H1 (cell line): ENCODE data around the gene MAK. TPM values are rescaled to one million over a fixed set of nuclear protein-coding genes. Genes with fewer than 3 reads are reported as not detected.
A peak's percentile ranks its signal among the peaks of the same experiment; 100 is the strongest.

ENCODE experiments used
- BRCA1 ChIP-seq: IDR thresholded peaks from 2 replicates; pipeline ENCODE4 v1.6.1; 2012; ENCODE audit warnings: low read depth, low read length, improper control_type of control experiment
- CTBP2 ChIP-seq: IDR thresholded peaks from 2 replicates; pipeline ENCODE4 v1.7.0; 2011; ENCODE audit warnings: borderline replicate concordance, mild to moderate bottlenecking, moderate library complexity, mixed read lengths, low read length; ENCODE audit not compliant: insufficient read depth, insufficient read length
- EZH2 ChIP-seq: fragments of 200-600 bp; sonication (generic); IDR thresholded peaks from 2 replicates; pipeline ENCODE4 v1.7.1; 2012; ENCODE audit warnings: low read depth, mild to moderate bottlenecking, moderate library complexity, low read length, inconsistent platforms; ENCODE audit not compliant: severe bottlenecking
- KDM1A ChIP-seq: fragments of 200-600, 300-600 bp; sonication (generic); IDR thresholded peaks from 2 replicates; pipeline ENCODE4 v1.7.1; 2016; ENCODE audit warnings: mild to moderate bottlenecking, low read length, borderline replicate concordance
- RBBP5 ChIP-seq: IDR thresholded peaks from 2 replicates; pipeline ENCODE4 v1.7.1; 2012; ENCODE audit warnings: low read depth, mild to moderate bottlenecking, inconsistent platforms, low read length, moderate library complexity, borderline replicate concordance
- SIRT6 ChIP-seq: IDR thresholded peaks from one replicate; pipeline ENCODE4 v1.7.1; 2012; ENCODE audit warnings: low read length, inconsistent platforms
- TAF1 ChIP-seq: IDR thresholded peaks from 2 replicates; pipeline ENCODE4 v1.6.1; 2011; ENCODE audit warnings: mild to moderate bottlenecking, low read depth, low read length
- TAF7 ChIP-seq: optimal IDR thresholded peaks from 2 replicates; pipeline ENCODE3; 2011; ENCODE audit warnings: low read depth, mild to moderate bottlenecking, inconsistent platforms, low read length, moderate library complexity, borderline replicate concordance
- TEAD4 ChIP-seq: IDR thresholded peaks from 2 replicates; pipeline ENCODE4 v1.6.1; 2012; ENCODE audit warnings: low read depth, low read length, inconsistent platforms, mixed read lengths
- polyA plus RNA-seq, 7 experiments: library from polyadenylated mRNA; depleted of rRNA in 3 of 7; stranded (reverse) in 5 of 7; unstranded in 2 of 7; fragments of >200 nt in 5 of 7; fragments of 200-250 nt in 2 of 7; gene quantifications; 1 replicate in 5 of 7; 2 replicates in 1 of 7; 4 replicates in 1 of 7; pipeline versions ENCODE4 v1.2.1 to v1.2.3, GENCODE V29; 2011 to 2013; ENCODE audit warnings: missing spikeins in 2 of 7, mixed read lengths in 2 of 7
- total RNA-seq: library from RNA; stranded (reverse); fragmentation: NEBNext Ultra II Directional; extraction: Animal tissue kit (Norgen Biotek cat#: 25700); gene quantifications from 2 replicates; pipeline ENCODE4 v1.2.1, GENCODE V29; 2021
- TF ChIP-seq, protein P1 (sequence below): fragments of 300-600 bp; sonication (generic); IDR thresholded peaks from 2 replicates; pipeline ENCODE4 v1.7.1; 2012; ENCODE audit warnings: low read length, moderate library complexity, mild to moderate bottlenecking, inconsistent platforms; ENCODE audit not compliant: insufficient replicate concordance

Gene MAK
- total and polyA plus RNA-seq, 2 of the 8 experiments (the other 6 are each of a cell fraction or from before 2014, with no cell fraction given): 0.08 to 0.37 TPM

DNA sequence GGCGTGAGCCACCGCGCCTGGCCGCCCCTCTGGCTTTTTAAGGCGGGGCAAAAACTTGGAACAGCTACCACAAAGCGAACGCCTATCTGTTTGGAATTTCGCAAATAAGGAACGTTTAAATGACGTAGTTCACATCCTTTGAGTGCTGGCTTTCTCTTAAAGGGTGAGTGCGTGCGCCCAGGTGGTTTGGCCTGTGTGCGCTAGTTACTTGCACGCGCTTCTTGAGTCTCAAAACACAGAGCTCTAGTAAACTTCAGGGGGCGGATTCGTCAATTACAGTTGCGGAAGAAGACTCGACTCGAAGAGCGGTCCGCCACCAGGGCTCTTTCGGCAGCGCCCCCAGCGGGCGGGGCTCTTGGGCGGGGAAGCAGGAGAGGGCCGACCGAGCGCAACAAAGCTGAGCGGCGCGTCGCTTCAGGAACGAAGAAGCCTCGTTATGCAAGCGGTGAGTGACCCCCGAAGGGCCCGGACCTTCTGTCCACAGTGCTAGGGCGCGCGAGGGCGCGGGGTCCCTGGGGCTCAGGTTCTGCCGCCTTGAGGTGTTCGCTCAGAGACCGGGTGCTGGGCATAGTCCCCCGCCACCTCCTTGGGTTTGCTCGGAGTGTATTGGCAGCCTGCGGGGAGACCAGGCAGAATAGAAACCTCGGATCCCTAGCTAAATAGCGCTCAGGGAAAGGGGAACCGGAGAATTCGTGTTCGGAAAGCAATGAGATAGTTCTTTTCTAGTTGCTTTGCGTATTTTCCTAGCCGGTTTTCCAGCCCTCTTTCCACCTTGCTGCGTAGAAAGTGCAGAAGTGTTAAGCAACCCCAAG is 48.6 kb upstream of the MAK start, which contains the start of gene SYCP2L (continued):
- TF ChIP-seq, protein P1, sequence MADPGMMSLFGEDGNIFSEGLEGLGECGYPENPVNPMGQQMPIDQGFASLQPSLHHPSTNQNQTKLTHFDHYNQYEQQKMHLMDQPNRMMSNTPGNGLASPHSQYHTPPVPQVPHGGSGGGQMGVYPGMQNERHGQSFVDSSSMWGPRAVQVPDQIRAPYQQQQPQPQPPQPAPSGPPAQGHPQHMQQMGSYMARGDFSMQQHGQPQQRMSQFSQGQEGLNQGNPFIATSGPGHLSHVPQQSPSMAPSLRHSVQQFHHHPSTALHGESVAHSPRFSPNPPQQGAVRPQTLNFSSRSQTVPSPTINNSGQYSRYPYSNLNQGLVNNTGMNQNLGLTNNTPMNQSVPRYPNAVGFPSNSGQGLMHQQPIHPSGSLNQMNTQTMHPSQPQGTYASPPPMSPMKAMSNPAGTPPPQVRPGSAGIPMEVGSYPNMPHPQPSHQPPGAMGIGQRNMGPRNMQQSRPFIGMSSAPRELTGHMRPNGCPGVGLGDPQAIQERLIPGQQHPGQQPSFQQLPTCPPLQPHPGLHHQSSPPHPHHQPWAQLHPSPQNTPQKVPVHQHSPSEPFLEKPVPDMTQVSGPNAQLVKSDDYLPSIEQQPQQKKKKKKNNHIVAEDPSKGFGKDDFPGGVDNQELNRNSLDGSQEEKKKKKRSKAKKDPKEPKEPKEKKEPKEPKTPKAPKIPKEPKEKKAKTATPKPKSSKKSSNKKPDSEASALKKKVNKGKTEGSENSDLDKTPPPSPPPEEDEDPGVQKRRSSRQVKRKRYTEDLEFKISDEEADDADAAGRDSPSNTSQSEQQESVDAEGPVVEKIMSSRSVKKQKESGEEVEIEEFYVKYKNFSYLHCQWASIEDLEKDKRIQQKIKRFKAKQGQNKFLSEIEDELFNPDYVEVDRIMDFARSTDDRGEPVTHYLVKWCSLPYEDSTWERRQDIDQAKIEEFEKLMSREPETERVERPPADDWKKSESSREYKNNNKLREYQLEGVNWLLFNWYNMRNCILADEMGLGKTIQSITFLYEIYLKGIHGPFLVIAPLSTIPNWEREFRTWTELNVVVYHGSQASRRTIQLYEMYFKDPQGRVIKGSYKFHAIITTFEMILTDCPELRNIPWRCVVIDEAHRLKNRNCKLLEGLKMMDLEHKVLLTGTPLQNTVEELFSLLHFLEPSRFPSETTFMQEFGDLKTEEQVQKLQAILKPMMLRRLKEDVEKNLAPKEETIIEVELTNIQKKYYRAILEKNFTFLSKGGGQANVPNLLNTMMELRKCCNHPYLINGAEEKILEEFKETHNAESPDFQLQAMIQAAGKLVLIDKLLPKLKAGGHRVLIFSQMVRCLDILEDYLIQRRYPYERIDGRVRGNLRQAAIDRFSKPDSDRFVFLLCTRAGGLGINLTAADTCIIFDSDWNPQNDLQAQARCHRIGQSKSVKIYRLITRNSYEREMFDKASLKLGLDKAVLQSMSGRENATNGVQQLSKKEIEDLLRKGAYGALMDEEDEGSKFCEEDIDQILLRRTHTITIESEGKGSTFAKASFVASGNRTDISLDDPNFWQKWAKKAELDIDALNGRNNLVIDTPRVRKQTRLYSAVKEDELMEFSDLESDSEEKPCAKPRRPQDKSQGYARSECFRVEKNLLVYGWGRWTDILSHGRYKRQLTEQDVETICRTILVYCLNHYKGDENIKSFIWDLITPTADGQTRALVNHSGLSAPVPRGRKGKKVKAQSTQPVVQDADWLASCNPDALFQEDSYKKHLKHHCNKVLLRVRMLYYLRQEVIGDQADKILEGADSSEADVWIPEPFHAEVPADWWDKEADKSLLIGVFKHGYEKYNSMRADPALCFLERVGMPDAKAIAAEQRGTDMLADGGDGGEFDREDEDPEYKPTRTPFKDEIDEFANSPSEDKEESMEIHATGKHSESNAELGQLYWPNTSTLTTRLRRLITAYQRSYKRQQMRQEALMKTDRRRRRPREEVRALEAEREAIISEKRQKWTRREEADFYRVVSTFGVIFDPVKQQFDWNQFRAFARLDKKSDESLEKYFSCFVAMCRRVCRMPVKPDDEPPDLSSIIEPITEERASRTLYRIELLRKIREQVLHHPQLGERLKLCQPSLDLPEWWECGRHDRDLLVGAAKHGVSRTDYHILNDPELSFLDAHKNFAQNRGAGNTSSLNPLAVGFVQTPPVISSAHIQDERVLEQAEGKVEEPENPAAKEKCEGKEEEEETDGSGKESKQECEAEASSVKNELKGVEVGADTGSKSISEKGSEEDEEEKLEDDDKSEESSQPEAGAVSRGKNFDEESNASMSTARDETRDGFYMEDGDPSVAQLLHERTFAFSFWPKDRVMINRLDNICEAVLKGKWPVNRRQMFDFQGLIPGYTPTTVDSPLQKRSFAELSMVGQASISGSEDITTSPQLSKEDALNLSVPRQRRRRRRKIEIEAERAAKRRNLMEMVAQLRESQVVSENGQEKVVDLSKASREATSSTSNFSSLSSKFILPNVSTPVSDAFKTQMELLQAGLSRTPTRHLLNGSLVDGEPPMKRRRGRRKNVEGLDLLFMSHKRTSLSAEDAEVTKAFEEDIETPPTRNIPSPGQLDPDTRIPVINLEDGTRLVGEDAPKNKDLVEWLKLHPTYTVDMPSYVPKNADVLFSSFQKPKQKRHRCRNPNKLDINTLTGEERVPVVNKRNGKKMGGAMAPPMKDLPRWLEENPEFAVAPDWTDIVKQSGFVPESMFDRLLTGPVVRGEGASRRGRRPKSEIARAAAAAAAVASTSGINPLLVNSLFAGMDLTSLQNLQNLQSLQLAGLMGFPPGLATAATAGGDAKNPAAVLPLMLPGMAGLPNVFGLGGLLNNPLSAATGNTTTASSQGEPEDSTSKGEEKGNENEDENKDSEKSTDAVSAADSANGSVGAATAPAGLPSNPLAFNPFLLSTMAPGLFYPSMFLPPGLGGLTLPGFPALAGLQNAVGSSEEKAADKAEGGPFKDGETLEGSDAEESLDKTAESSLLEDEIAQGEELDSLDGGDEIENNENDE: no peak
- no peak for TF ChIP-seq SIRT6
- no peak for TF ChIP-seq TAF7
- TF ChIP-seq TAF1: peak; percentile 47
- TF ChIP-seq TEAD4: no peak
- TF ChIP-seq CTBP2: no peak
- TF ChIP-seq EZH2: no peak
- no peak for TF ChIP-seq BRCA1
- no peak for TF ChIP-seq KDM1A
- no peak for TF ChIP-seq RBBP5
